ENCODE data around the gene YAP1.

The YAP1 gene

GRCh38 chr11:102172127-102172848 is 62.0 kb downstream of the YAP1 start:
- DNase-seq (ENCODE audit: extremely low spot score), result no peak
- TF ChIP-seq FOXA1 (IDR thresholded peaks at IDR 0.05) (no peak), NFRKB (IDR thresholded peaks at IDR 0.05) (no peak), SP1 (IDR thresholded peaks at IDR 0.05) (no peak), CTBP1 (IDR thresholded peaks at IDR 0.05; ENCODE audit: borderline replicate concordance) (no peak)
- TF ChIP-seq, protein P1, sequence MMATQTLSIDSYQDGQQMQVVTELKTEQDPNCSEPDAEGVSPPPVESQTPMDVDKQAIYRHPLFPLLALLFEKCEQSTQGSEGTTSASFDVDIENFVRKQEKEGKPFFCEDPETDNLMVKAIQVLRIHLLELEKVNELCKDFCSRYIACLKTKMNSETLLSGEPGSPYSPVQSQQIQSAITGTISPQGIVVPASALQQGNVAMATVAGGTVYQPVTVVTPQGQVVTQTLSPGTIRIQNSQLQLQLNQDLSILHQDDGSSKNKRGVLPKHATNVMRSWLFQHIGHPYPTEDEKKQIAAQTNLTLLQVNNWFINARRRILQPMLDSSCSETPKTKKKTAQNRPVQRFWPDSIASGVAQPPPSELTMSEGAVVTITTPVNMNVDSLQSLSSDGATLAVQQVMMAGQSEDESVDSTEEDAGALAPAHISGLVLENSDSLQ (IDR thresholded peaks at IDR 0.05), result no peak
- CTCF ChIA-PET, result no interaction called here
- POLR2A ChIA-PET, result no interaction called here

- TF ChIP-seq ELF4 (IDR thresholded peaks at IDR 0.05) (no peak), L3MBTL2 (conservative IDR thresholded peaks at IDR 0.05) (no peak), SP1 (IDR thresholded peaks at IDR 0.05) (no peak), FOXM1 (IDR thresholded peaks at IDR 0.05; ENCODE audit: borderline replicate concordance) (no peak), CTBP1 (IDR thresholded peaks at IDR 0.05; ENCODE audit: borderline replicate concordance) (no peak), FOXA1 (IDR thresholded peaks at IDR 0.05) (no peak), LEF1 (IDR thresholded peaks at IDR 0.05; ENCODE audit: borderline replicate concordance) (no peak), HDGF (IDR thresholded peaks at IDR 0.05; ENCODE audit: borderline replicate concordance) (no peak), FOXK2 (IDR thresholded peaks at IDR 0.05) (no peak), ARNT (IDR thresholded peaks at IDR 0.05) (no peak), SUZ12 (IDR thresholded peaks at IDR 0.05) (no peak), BHLHE40 (IDR thresholded peaks at IDR 0.05; ENCODE audit: borderline replicate concordance) (no peak), ZNF384 (IDR thresholded peaks at IDR 0.05) (no peak), NFRKB (IDR thresholded peaks at IDR 0.05) (no peak), TARDBP (IDR thresholded peaks at IDR 0.05) (no peak)
- TF ChIP-seq, protein P1 (IDR thresholded peaks at IDR 0.05), result no peak
- ChIA-PET POLR2A (no interaction called here), CTCF (no interaction called here)
- DNase-seq (ENCODE audit: extremely low spot score), result no peak
Measured at GRCh38 chr11:102177126-102177525, 66.9 kb downstream of the YAP1 start.

- ChIA-PET POLR2A (no interaction called here), CTCF (no interaction called here)
- no peak for DNase-seq (ENCODE audit: extremely low spot score)
- TF ChIP-seq ARNT (IDR thresholded peaks at IDR 0.05), result no peak
- TF ChIP-seq FOXA1 (IDR thresholded peaks at IDR 0.05), result no peak
- TF ChIP-seq FOXK2 (IDR thresholded peaks at IDR 0.05), result no peak
- TF ChIP-seq BHLHE40 (IDR thresholded peaks at IDR 0.05; ENCODE audit: borderline replicate concordance), result no peak
- no peak for TF ChIP-seq SUZ12 (IDR thresholded peaks at IDR 0.05)
- TF ChIP-seq NFRKB (IDR thresholded peaks at IDR 0.05), result no peak
Measured at GRCh38 chr11:102177974-102178631, 67.9 kb downstream of the YAP1 start.

DNA sequence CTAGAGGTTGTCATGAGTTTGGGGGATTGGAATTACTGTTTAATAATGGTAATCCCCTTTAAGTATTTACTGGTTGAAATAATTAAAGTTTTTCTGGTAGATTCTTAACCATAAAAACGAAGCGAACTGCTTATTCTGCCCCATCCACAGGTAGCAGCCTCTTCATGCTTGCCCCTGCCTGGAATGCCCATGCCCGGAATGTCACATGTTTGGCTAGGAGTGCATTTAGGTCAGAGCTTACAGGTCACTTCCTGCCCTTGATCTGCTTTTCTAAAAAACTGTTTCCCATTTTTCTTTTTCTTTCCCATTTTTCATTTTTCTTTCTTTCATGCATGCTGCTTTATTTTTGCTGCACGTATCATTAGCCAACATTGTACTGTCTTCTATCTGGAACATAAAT is 69.1 kb downstream of the YAP1 start:
- CTCF ChIA-PET, result interaction anchor here (0.7 kb wide), 1 partner anchor 22 kb away, joined by 3 read pairs; no protein-coding TSS in a partner anchor
- TF ChIP-seq SP1 (IDR thresholded peaks at IDR 0.05) (no peak), FOXM1 (IDR thresholded peaks at IDR 0.05; ENCODE audit: borderline replicate concordance) (no peak), L3MBTL2 (conservative IDR thresholded peaks at IDR 0.05) (no peak), NFRKB (IDR thresholded peaks at IDR 0.05) (no peak), HDGF (IDR thresholded peaks at IDR 0.05; ENCODE audit: borderline replicate concordance) (no peak), ARNT (IDR thresholded peaks at IDR 0.05) (no peak)
- TF ChIP-seq, protein P1 (IDR thresholded peaks at IDR 0.05), result no peak
- POLR2A ChIA-PET, result no interaction called here
- no peak for DNase-seq (ENCODE audit: extremely low spot score)

DNA sequence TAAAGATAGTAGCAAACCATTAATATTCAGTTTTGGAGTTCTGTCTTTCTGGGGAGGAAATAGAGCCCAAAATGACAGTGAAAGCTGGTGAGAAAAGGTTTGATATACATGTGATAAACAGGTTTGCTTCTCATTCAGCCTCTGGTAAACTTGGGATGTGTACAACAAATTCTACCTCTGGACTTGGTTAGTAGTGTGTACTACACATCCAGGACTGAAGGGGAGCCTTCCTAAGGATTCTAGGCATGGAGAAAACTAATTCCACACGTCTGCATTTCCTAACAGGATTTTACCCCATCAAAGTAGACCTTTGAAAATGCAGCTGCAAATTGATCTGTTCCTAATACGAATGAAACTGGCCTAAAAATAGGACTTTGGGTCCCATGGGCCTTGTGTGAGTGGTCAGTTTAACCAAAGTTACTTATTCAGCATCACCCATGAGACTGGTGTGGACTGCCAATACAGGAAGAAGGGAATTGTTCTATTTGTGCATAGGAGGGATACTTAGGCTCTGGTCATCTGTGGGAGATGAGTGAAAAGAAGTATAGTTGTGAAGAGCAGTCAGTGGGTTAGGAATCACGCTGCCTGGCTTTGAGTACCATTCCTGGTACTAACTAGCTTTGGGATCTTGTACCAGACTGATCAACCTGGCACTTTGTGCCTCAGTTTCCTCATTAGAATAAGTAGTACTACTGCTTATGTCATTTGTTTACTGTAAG is 74.2 kb downstream of the YAP1 start:
- ChIA-PET CTCF (no interaction called here), POLR2A (no interaction called here)
- TF ChIP-seq NFRKB (IDR thresholded peaks at IDR 0.05) (no peak), BHLHE40 (IDR thresholded peaks at IDR 0.05; ENCODE audit: borderline replicate concordance) (no peak), SUZ12 (IDR thresholded peaks at IDR 0.05) (no peak), L3MBTL2 (conservative IDR thresholded peaks at IDR 0.05) (no peak), FOXM1 (IDR thresholded peaks at IDR 0.05; ENCODE audit: borderline replicate concordance) (no peak), SP1 (IDR thresholded peaks at IDR 0.05) (no peak), FOXK2 (IDR thresholded peaks at IDR 0.05) (no peak), TARDBP (IDR thresholded peaks at IDR 0.05) (no peak), FOXA1 (IDR thresholded peaks at IDR 0.05) (no peak), HDGF (IDR thresholded peaks at IDR 0.05; ENCODE audit: borderline replicate concordance) (no peak), ZNF384 (IDR thresholded peaks at IDR 0.05) (no peak), ELF4 (IDR thresholded peaks at IDR 0.05) (no peak), ARNT (IDR thresholded peaks at IDR 0.05) (no peak)
- TF ChIP-seq, protein P1 (IDR thresholded peaks at IDR 0.05), result no peak
- no peak for DNase-seq (ENCODE audit: extremely low spot score)
